CD4-positive, alpha-beta T cell (primary cell): Measurements from ENCODE around the gene VIPR2. TPM values are rescaled to one million over a fixed set of nuclear protein-coding genes. Genes with fewer than 3 reads are reported as not detected.
A peak's percentile ranks its signal among the peaks of the same experiment; 100 is the strongest.
"Not testable (repeated sequence)": the region's sequence is repeated elsewhere in the genome, so short reads cannot be mapped to it uniquely, and the experiment has no call there.

Experiments
- ATAC-seq: fragments of 200-7000 bp; cut with Tn5 transposase; one replicate; pipeline ENCODE4 v1.10.0; 2022; ENCODE audit warnings: mild to moderate bottlenecking; ENCODE audit not compliant: poor library complexity
- CTCF ChIA-PET: fragments of 350-600 bp; sonication (Branson Sonifier 250); formaldehyde crosslinking; loops from one replicate; lab custom pipeline; 2021; ENCODE audit warnings: antibody characterized with exemption, inconsistent platforms; lab: Charles Lee
- POLR2A ChIA-PET: fragments of 350-600 bp; sonication (Branson Sonifier 250); formaldehyde crosslinking; loops from one replicate; lab custom pipeline; 2021; ENCODE audit warnings: antibody characterized with exemption, inconsistent platforms; lab: Charles Lee
- DNase-seq, 14 experiments: peaks; one replicate each; pipeline ENCODE4 v3.0.0-alpha.2; 2013 to 2020; ENCODE audit warnings: mixed read lengths in 2 of 14
- H3K27ac ChIP-seq, 2 donors: one replicate each; pipeline versions ENCODE4 v1.5.1 to v1.7.0; 2013; ENCODE audit warnings: low read length in 2 of 2, low read depth in 1 of 2, mild to moderate bottlenecking in 1 of 2
- H3K27me3 ChIP-seq, 2 experiments: 1 replicate in 1 of 2; 2 replicates in 1 of 2; pipeline versions ENCODE4 v1.6.1 to v1.7.0; 2013; ENCODE audit warnings: low read length in 2 of 2, control low read depth in 1 of 2, mild to moderate bottlenecking in 1 of 2, moderate library complexity in 1 of 2; ENCODE audit not compliant: insufficient read depth in 2 of 2, control insufficient read depth in 1 of 2
- H3K36me3 ChIP-seq: one replicate; pipeline ENCODE4 v1.6.1; 2013; ENCODE audit warnings: low read length, control low read depth; ENCODE audit not compliant: insufficient read depth
- H3K4me1 ChIP-seq: one replicate; pipeline ENCODE4 v1.6.1; 2013; ENCODE audit warnings: low read length, control low read depth; ENCODE audit not compliant: insufficient read depth
- H3K4me3 ChIP-seq: one replicate; pipeline ENCODE4 v1.5.1; 2013; ENCODE audit warnings: mild to moderate bottlenecking, low read length, moderate library complexity
- H3K9me3 ChIP-seq, 2 experiments: 1 replicate in 1 of 2; 2 replicates in 1 of 2; pipeline versions ENCODE4 v1.6.1 to v1.7.0; 2013; ENCODE audit warnings: low read length in 2 of 2, mild to moderate bottlenecking in 2 of 2, control low read depth in 1 of 2, moderate library complexity in 1 of 2; ENCODE audit not compliant: control insufficient read depth in 1 of 2, insufficient read depth in 1 of 2
- H3K27ac Mint-ChIP-seq: one replicate; pipeline ENCODE4 v1.8.0; 2020; ENCODE audit warnings: mixed read lengths
- H3K27me3 Mint-ChIP-seq: one replicate; pipeline ENCODE4 v1.8.0; 2021; ENCODE audit warnings: mixed read lengths
- H3K36me3 Mint-ChIP-seq: one replicate; pipeline ENCODE4 v1.8.0; 2021; ENCODE audit warnings: low read depth, mixed read lengths
- H3K4me1 Mint-ChIP-seq: one replicate; pipeline ENCODE4 v1.8.0; 2021; ENCODE audit warnings: low read depth, mixed read lengths
- H3K4me3 Mint-ChIP-seq: one replicate; pipeline ENCODE4 v1.8.0; 2020; ENCODE audit warnings: mild to moderate bottlenecking, mixed read lengths
- H3K9me3 Mint-ChIP-seq: one replicate; pipeline ENCODE4 v1.8.0; 2020; ENCODE audit warnings: mixed read lengths
- intact Hi-C, 2 experiments: fragments of 100-400 bp; cut with DNase I in 1 of 2; cut with micrococcal nuclease in 1 of 2; formaldehyde crosslinking; loops; one replicate each; pipeline versions ENCODE4 v1.15.1 to v1.9.0; 2023 to 2025; cut with DNase I, micrococcal nuclease
- total RNA-seq, 174 experiments: library from RNA in 2 of 174; stranded (reverse) in 2 of 174; gene quantifications; one replicate each; pipeline ENCODE4 v1.2.3 and lab custom pipeline; 2021 to 2026
- TF ChIP-seq, protein P1 (sequence below): fragments of 200-600 bp; IDR thresholded peaks from one replicate; pipeline ENCODE4 v1.8.0; 2022; ENCODE audit warnings: antibody characterized with exemption, mild to moderate bottlenecking

VIPR2 gene
- total RNA-seq, 2 experiments from 2014 or later = 0.59 to 0.80 TPM

DNA sequence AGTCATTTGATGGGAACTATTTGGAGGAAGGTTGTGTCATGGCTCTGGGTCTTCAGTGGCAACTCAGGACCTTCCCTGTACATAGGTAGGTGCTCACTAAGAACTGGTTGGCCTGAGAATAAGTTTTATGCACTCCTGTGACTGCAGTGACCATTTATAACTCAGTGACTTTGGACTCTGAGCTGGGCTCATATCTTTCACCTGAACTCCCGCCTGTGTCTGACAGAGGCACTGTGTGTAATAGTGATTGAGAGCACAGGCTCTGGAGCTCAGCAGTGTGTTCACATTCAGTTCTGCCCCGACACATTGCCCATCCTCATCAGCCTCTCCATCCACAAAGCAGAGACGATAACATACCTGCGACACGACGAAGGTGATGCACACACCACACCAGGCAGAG, 34.6 kb upstream of the VIPR2 start:
- Mint-ChIP-seq H3K4me1 (peaks cover 19% of the 10 kb centered on the region), H3K27me3 (peaks cover 19% of the 10 kb centered on the region), H3K36me3 (no peaks in the 10 kb centered on the region), H3K4me3 (no peak overlapping the region), H3K27ac (no peak overlapping the region), H3K9me3 (peaks cover 4% of the 10 kb centered on the region)
- ATAC-seq (no peak), DNase-seq (no peak)
- no peak overlapping the region for H3K4me3 ChIP-seq
- POLR2A ChIA-PET = no interaction called here
- no peak overlapping the region for H3K27ac ChIP-seq
- H3K27me3 ChIP-seq = peaks cover 0 to 5% of the 10 kb centered on the region in 2 experiments
- H3K9me3 ChIP-seq = peaks cover 0 to 18% of the 10 kb centered on the region in 2 experiments
- H3K36me3 ChIP-seq = no peaks in the 10 kb centered on the region
- TF ChIP-seq, protein P1, sequence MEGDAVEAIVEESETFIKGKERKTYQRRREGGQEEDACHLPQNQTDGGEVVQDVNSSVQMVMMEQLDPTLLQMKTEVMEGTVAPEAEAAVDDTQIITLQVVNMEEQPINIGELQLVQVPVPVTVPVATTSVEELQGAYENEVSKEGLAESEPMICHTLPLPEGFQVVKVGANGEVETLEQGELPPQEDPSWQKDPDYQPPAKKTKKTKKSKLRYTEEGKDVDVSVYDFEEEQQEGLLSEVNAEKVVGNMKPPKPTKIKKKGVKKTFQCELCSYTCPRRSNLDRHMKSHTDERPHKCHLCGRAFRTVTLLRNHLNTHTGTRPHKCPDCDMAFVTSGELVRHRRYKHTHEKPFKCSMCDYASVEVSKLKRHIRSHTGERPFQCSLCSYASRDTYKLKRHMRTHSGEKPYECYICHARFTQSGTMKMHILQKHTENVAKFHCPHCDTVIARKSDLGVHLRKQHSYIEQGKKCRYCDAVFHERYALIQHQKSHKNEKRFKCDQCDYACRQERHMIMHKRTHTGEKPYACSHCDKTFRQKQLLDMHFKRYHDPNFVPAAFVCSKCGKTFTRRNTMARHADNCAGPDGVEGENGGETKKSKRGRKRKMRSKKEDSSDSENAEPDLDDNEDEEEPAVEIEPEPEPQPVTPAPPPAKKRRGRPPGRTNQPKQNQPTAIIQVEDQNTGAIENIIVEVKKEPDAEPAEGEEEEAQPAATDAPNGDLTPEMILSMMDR = no peak
- CTCF ChIA-PET = no interaction called here
- H3K4me1 ChIP-seq = peaks cover 14% of the 10 kb centered on the region
- intact Hi-C loops = no loop called here

DNA sequence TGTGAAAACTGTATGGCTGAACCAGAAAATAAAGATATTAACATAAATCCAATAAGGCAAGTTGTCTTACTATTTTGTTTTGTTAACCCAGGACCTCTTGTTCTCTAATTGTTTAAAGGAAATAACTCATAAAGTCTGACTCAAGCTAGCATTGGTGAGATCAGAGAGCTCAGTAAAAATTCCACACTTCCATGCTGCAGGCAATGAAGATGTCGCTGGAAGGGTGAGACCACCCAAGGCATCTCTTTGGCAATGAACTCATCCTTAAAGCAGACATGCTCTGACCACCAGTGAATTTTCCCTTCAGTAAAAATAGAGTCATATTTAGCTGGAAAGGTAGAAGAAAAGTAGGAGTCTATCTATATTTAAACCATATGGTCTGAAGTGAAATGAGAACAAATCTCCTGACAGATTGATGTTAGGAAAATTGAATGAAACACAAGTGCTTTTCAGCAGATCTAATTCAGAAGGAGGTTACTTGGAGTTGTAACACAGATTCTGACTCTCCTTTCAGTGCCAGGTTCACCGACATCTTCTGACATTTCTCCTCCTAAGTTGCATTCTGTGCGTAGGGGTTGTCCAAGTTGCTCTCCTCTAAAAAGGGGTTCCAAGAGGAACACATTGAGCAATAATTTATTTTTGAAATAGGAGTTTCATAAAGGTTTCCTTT, 32.8 kb upstream of the VIPR2 start:
- Histone ChIP-seq H3K4me3 (no peak overlapping the region), H3K4me1 (peaks cover 15% of the 10 kb centered on the region), H3K27me3 (no peaks in the 10 kb centered on the region), H3K36me3 (no peaks in the 10 kb centered on the region), H3K9me3 (peaks cover 0 to 18% of the 10 kb centered on the region in 2 experiments), H3K27ac (no peak overlapping the region)
- Mint-ChIP-seq H3K27ac (no peak overlapping the region), H3K4me3 (no peak overlapping the region), H3K4me1 (peaks cover 30% of the 10 kb centered on the region), H3K27me3 (peaks cover 10% of the 10 kb centered on the region), H3K9me3 (peaks cover 4% of the 10 kb centered on the region), H3K36me3 (no peaks in the 10 kb centered on the region)
- ATAC-seq (no peak), DNase-seq (no peak)
- intact Hi-C loops = no loop called here
- CTCF ChIA-PET = no interaction called here
- POLR2A ChIA-PET = no interaction called here
- TF ChIP-seq, protein P1 = no peak

DNA sequence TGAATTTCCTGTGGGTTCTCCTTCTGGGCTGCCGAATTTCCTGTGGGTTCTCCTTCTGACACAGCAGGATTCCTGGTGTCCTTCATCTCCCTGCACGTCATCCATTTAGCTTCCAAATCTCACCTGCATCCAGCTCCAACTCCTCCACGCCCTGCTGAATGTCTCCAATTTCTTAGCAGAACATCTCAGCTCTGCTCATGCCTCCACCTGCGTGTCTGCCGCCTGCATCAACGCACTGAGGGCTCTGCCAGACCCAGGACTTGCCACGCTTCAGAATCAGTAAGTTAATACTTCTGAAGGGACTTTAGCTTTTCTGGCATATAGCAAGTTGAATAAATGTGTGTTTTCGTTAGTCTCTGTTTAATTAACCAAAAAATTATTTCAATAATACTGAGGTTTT, 31.1 kb upstream of the VIPR2 start:
- intact Hi-C loops = no loop called here
- no peaks in the 10 kb centered on the region for H3K27me3 ChIP-seq
- peak; percentile 51 for ATAC-seq
- H3K9me3 Mint-ChIP-seq = peaks cover 4% of the 10 kb centered on the region
- ChIA-PET CTCF (no interaction called here), POLR2A (no interaction called here)
- H3K4me1 ChIP-seq = peaks cover 15% of the 10 kb centered on the region
- DNase-seq = peak in 4 of 14 experiments; percentile 14 to 68 (median 40)
- H3K36me3 Mint-ChIP-seq = no peaks in the 10 kb centered on the region
- peaks cover 0 to 22% of the 10 kb centered on the region in 2 experiments for H3K9me3 ChIP-seq
- TF ChIP-seq, protein P1 = no peak
- H3K27ac ChIP-seq = peak overlapping the region in 1 of 2 donors; percentile 25
- H3K4me1 Mint-ChIP-seq = peaks cover 30% of the 10 kb centered on the region
- peak overlapping the region; percentile 32 for H3K27ac Mint-ChIP-seq
- no peak overlapping the region for H3K4me3 Mint-ChIP-seq
- H3K27me3 Mint-ChIP-seq = peaks cover 6% of the 10 kb centered on the region
- no peaks in the 10 kb centered on the region for H3K36me3 ChIP-seq
- H3K4me3 ChIP-seq = no peak overlapping the region

DNA sequence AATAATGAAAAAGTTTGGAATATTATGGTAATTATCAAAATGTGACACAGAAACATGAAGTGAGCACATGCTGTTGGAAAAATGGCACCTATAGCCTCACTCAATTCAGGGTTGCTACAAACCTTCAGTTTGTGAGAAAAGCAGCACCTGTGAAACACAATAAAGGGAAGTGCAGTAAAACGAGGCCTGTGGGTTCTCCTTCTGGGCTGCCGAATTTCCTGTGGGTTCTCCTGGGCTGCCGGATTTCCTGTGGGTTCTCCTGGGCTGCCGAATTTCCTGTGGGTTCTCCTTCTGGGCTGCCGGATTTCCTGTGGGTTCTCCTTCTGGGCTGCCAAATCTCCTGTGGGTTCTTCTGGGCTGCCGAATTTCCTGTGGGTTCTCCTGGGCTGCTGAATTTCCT, 30.4 kb upstream of the VIPR2 start:
- CTCF ChIA-PET, H3K4me3 Mint-ChIP-seq: not testable (repeated sequence)

More for the DNA sequence above, 30.4 kb upstream of the VIPR2 start:
- H3K9me3 Mint-ChIP-seq, H3K36me3 ChIP-seq, H3K36me3 Mint-ChIP-seq, POLR2A ChIA-PET, H3K27me3 Mint-ChIP-seq, intact Hi-C loops, H3K27ac Mint-ChIP-seq, H3K27me3 ChIP-seq, H3K4me3 ChIP-seq: not testable (repeated sequence)
- ATAC-seq (peak; percentile 57), DNase-seq (peak in 6 of 14 experiments; percentile 8 to 74 (median 30))
- peaks cover 15% of the 10 kb centered on the region for H3K4me1 ChIP-seq
- H3K4me1 Mint-ChIP-seq = peaks cover 30% of the 10 kb centered on the region
- H3K27ac ChIP-seq = peak overlapping the region in 1 of 2 donors; percentile 13
- H3K9me3 ChIP-seq = peaks cover 0 to 29% of the 10 kb centered on the region in 2 experiments
